G401 (cell line): Measurements from ENCODE around the gene BMF. TPM values are rescaled to one million over a fixed set of nuclear protein-coding genes. Genes with fewer than 3 reads are reported as not detected.

Experiments used
- DNase-seq: peaks from one replicate; pipeline ENCODE4 v3.0.0-alpha.2; 2015; ENCODE audit warnings: low spot score
- in situ Hi-C: cut with HindIII; loops from 2 replicates; pipeline ENCODE4 v1.10.0; 2016; ENCODE audit warnings: low sequenced_read_pairs, mixed read lengths
- total RNA-seq: library from RNA; depleted of rRNA; stranded (reverse); fragments of >200 nt; shearing (Covaris generic); gene quantifications from 2 replicates; pipeline ENCODE4 v1.2.3, GENCODE V29; 2014

The BMF gene
- total RNA-seq, 1 experiment from 2014 or later: 14.3 TPM

DNA sequence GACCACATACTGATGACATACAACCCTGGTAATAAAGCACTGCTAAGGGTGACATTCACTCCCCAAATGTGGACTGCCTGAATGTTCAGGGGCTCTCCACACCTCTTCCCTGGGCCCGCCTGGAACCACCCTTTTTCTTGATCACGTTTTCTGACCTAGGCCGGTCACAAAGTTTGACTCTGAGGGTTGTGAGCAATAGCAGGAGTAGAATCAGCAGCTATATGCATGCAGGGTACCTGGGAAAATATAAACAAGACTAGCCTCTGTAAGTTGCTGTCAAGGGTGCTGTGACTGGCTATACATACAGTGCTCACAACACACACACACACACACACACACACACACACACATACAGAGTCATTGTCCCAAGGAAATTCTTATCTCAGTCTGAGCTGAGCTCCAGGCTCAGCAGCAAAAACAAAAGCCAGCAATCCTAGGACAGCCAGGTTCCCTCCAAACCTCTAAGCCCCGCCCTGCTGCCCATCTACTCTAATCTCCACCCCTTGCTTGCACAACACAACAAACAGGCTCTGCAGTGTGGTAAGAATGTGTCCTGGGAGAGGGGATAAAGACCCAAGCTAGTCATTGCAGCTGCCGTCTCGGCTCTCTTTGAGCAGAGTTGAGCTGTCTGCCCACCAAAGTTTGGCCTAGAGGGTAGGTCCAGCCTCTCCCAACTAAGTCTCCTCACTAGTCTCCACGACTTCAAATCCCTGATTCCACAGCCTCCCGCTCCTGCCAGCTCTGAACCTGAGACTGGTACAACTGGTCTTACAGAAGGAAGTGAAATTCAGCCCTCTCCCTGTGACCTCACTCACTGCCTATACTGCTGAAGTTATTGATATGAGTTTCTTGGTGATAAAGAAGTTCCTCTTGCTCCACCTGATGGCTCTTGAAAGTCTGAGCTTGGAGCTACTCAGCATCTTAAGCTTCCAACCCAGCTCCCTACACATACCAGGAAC, 2.2 kb downstream of the BMF start:
- DNase-seq: peak; percentile 19
- in situ Hi-C loops: no loop called here

DNA sequence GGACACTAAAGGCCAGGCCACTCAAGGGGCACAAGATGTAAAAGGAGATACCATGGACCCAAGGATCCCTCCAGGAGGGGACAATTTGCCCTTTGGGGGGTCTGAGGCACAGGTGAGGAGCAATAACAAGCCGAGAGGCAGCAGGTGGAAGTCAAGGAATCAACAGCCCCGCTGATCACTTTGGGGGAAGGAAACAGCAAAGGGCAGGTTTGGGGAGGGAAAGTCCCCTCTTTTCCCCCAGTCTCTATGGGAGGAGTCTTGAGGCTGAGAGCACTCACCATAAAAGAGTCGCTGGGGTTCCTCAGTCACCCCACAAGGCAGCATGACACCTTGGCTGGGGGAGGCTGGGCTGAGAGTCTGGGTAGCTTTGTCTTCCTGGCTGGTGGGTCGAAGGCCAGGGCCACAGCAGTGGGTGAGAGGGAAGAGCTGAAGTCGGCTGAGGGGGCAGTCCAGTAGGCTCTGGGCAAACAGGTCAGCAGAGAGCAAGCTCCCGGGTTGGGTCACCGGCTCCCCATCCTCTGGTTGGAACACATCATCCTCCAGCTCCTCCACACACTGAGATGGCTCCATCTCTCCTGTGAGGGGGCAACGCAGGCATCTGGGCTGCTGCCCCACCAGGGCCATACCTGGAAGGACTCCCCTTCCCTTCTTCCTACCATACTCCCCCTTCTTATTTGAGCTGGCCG, 3.0 kb downstream of the BMF start:
- in situ Hi-C loops: no loop called here
- DNase-seq: no peak

DNA sequence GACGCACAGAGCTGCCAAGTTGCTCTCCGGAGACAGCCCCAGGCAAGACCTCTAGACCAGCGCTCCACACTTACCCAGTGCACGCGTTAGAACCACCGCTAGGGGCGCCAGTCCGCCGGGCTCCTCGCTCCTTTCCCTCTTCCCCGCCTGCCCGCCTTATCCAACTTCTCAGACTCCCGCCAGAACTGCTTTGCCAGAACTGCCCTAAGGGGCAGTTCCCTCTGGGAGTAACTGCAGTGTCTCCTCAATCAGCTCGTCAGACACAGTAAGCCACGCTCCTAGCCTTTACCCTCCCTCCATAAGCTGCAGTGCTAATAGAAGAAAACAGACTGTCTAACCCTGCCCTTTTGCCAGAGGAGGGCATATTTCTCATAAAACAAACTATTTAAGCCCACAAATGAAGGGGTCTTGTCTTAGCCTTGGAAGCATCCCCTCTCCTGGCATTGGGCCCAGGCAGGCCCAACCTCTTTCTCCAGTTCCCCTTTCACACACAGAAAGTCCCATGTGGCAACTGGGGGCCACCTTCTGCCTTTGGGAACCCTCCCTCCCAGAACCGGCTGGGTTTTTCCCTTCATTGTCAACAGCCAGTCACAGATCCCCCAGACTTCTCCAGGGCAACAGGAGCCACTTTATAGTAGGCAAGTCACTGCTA, 3.7 kb downstream of the BMF start:
- in situ Hi-C loops: no loop called here
- peak; percentile 90 for DNase-seq

DNA sequence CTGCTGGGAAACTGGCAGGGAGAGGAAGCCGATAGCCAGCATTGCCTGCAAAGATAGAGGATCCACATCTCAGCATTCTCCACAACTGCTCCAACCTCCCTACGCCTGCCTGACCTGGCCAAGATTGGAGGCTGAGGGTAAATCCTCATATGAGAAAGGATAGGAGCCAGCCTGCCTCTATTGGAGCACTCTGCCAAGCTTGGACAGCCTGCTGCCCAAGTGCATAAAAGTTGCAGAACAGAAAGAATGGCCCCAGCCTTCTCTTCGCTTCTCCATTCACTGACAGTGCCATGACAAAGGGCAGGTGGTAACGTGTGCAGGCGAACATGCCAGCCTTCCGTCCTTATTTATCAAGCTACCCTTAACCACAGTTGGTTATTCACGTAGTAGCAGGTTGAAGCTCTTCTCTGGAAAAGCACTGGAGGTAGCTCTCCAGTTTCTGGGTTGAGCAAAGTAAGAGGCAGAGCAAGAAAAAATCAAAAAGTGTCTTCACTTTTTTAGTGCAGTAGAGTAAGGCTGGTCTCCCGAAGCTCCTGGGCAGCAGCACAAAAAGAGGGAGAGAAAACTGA, 4.3 kb downstream of the BMF start:
- in situ Hi-C loops: no loop called here
- peak; percentile 32 for DNase-seq

DNA sequence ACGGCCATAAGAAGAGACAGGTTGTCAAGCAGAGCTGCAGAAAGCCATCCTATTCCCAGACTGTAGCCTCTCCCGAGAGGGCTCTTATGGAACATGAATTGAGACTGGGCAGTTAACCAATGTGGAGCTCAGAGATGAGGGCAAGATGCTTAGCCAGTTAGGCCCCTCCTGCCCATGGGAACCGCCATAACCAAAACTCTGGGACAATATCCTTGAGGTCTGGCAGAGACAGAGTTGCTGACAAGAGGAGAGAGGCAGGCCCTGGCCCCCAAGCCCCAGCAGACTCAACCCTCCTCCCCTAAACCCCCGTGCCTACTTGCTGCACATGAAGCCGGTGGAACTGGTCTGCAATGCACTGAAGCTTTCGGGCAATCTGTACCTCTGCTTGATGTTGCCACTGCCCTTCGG, 4.8 kb downstream of the BMF start:
- in situ Hi-C loops: no loop called here
- peak; percentile 62 for DNase-seq

DNA sequence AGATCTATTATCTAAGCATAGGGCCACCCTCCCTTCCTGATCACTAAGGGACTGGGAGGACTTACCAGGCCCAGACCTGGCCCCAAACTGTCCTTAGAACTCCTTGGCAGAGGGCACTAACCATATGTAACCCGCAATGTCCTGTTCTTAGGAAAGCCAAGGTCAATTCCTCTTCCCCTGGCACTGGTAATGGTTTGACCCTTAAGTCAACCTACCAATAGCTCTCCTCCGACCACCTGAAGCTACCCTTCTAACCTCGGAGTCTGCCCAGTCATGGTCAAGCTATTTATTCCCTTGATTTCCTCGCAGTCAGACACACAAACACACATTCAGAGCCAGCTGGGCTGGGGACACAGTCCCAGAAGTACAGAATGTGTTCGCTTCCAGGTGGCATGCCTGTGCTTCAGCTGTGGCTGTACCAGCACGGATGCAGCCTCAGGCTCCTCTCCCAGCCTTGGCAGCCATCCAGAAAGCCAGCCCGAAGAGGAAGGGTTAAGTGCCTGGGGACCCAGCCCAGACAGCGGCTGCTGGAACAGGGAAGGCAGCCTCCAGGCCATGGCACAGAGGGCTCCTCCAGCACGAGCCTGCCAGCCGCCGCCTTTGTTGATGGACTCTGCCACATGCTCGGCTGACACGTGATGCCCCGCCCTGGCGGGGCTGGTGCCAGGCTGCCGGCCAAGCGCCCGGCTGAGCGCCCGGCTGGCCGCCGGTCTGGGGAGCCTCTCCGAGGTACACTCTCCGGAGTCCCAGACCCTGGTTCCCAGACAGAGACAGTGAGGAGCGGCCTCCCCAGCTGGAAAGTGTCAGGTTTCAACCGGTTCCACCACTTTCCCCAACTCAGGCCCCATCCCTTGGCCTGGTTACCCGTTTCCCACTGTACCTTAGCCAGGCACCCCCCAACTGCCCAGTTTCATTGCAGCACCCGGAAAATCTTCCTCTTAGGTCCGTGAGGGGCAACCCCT, 5.5 kb downstream of the BMF start:
- in situ Hi-C loops: no loop called here
- DNase-seq: peak; percentile 90

DNA sequence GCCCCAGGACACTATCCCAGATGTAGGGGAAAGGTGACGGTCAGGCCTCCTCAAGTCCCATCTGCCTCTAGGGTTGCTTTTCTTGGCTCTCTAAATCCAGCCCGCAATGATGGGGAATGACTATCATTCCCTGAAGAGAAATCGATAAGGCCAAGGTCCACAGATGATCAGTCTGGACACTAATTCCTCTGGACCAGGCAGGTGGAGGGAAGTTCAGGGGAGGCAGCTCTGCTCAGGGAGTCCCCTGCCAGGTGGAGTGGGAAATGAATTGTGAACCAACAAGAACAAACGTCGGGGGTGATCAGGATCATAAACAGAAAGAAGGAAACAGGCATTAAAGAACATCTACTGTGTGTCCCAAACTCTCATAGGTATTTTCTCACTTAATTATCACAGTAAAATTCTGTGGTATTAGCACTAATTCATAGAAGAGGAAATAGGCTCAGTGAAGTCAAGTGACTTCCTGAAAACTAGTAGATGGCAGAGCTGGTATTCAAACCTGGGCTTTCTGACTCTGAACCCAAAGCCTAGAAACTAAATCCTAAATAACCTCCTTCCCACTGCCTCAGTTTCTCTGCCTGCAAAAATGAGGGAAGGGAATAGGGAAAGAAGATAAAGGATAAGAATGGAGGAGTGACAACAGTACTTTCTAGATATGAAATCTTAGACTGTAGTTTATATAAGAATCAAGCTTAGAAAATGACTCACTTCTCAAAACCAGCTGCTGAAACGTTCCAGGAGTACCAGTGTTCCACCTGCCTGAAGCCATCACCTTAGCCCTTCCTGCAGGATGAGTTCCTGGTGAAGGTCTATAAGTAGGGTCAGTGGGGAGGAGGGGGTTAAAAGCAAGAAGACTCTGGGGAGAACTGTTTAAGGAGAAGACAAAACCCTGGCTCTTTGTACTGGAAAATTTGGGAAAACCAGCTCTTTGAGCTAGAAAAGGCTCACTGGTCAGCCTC, 7.5 kb downstream of the BMF start:
- in situ Hi-C loops: no loop called here

DNA sequence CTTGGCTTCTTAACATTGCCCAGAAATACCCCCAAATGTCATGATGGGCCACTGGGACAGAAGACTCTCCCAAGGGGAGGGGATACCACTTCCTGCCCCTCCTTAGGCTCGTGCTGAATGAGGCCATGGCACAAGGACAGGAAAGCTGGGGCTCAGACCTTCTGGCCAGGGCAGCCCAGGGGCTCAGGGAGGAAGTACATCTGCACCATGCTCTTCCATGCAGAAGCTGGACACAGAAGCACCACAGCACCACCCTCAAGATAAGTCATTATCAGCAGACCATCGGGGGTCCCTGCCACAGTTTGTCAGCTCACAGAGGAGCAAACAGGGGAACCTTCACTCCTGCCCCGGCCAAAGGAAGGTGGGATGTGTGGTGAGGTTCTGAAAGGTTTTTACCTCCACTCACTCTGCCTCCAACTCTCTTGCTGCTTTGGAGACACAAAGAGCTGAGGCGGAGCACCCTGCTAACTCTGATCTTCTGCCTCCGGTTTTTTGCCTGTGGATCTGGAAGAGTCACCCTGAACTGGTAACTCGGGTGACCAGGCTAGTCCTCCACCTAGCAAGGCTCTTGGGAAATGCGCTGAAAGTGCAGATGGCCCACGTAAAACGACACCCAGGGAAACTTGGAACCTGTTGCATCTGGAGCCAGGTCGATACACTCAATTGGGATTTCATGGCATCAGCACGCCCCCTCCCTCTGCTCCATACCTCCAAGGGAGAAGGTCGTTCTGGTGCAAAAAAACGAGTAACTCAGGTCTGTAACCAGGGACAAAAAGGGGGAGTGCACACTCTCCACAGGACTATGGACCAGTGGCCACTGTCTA, 8.3 kb downstream of the BMF start:
- in situ Hi-C loops: no loop called here
- DNase-seq: no peak

More for the DNA sequence above, 7.5 kb downstream of the BMF start:
- DNase-seq: no peak

DNA sequence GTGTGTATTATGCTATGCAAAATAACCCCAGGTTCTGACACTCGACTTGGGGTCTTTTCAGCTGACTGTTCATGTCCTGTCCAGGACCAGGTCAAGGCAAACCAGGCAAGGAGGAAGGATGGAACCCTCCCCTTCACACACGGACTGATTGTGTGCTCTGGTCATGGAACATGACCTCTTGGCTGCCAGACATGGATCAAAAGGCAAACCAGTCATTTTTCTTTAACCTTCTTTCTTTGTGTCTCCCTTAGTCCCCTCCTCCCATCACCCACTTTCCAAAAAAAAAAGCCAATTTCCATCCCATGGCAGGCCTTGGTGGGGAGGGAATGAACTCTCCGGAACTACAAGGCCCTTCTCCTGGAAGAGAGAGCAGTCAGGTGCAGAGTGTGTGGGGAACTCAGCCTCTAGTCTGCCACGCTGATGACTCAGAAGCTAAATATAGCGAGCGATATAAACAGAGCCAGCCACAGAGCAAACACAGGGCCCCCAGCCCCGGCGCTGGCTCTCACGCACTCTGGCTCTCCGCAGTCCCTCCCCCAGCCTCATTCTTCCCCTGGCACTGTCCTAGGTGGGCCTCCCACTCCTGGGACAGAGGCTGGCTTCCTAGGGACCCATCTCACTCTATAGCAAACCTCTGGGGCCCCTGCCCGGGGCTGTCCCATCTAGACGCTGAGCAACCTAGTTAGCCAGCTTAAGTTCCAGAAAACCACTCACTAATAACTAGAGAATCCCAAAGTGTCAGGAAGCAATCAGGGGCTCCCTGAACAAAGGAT, 10.0 kb downstream of the BMF start:
- DNase-seq: peak; percentile 76
- in situ Hi-C loops: no loop called here

DNA sequence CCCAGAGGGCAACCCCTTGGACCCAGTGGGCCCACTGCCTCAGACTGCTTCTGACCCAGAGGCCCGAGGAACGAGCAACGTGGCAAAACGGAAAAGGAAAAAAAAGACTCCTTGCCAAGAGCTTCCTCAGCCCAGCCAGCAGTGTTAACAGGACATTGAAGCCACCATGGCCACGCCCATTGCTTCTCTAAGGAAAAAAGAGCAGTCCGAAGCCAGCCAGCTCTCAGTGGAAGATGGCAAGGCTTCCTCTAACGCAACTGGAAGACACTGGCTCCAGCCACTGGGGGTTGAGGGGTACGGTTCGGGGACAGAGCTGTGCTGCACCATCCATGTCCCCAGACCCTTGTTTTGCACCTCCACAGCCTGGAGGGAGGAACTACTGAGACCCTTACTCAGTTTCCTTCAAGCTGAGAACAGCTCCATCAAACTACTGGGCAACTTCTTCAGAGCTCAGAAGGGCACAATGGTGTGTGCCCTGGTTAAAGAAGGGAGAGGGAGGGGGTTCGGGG, 10.7 kb downstream of the BMF start:
- in situ Hi-C loops: no loop called here
- no peak for DNase-seq

DNA sequence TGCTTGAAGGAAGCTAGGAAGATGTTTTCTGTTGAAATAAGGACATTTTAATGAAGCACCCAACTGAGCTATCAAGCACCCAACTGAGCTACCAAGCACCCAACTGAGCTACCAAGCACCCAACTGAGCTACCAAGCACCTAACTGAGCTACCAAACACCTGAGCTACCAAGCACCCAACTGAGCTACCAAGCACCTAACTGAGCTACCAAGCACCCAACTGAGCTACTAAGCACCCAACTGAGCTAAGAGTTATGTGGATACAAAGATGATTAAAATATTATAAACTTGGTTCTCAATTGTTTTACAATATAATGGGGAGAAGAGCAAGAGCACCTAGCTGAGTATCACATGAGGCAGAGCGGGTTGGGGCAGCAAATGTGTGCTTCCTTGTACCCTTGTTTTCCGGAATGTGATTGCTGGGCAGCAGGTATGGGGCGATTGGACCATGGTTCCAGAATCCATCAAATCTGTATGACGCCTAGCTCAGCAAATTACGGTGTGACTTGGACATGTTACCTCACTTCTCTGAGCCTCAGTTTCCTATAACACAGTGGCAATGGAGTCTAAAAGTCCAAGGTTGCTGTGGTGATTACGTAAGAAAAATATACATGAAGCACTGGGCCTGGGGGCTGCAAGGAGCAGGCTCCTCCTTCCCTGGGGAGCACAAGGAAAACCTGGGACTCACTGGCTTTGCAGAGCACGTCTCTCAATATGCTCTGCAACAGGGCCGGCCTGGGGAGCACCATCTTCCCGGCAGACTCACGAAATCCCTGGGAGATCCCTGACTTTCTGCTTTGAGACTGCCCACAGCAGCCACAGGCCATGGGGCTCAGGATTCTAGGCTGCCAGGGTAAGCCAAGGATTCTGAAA, 11.3 kb downstream of the BMF start:
- DNase-seq: no peak
- in situ Hi-C loops: no loop called here

DNA sequence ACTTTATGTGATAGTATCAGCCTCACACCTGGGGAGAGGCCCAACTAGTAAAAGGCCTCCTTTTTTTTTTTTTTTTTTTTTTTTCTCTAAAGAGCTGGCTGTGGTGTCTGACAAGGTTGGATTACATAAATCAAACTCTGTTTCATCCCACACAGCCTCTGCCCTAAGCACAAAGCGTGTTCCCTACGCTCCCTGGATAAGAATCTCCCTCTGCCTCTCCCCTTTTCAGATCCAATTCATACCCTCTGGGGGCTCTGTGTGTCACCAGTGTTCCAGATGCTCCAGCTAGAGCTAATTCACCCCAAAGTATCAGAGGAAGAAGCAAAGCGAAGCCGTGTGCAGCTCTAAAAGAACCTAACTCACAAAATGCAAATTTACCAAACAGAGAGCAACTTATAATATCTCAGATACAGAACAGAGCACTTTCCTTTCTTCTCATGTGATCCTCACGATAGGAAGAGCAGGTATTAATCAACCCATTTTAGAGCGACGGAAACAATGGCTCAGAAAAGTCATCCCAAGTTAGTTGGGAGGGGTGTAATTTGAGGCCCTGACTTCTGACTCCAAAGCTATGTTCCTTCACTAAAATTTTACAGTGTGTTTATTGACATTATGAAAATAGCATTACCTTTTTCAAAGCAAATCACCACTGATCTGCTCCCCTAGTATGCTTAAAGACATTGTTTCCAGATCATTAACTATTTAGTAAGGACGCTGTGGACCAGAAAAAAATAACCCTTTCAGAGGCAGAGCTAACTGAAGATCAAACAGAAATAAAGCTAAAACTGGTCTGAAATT, 12.4 kb downstream of the BMF start:
- in situ Hi-C loops: no loop called here
- no peak for DNase-seq

DNA sequence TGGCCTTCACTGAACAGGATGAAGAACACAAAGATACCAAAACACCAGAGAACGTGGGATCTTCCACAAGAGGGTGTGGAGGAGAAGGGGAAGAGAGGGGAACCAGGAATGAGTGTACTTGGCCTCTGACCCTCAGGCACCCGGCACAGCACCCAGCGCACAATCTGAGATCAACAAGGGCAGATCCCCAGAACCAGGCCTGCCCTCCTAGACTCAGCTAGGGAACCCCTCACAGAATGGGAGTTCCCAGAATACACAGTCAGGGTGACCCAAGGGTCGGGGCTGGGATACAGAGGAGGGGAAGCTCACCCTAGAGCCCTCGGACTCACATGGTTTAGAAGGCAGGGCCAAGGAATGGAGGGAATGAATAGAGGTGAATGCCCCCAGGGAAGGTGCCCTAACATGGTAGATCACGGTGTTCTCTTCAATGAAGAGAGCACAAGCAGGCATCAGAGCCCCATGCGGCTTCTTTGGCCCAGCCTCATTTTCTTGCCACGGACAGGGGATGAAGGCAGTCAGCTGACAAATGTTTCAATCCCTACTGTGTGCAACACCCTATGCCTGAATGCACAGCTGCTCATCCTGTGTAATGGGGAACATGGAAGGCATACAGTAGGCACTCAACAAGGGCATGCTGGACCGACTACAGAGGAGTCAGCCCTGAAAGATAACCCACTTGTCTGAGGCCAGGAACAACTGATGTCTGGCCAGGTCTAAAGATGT, 13.1 kb downstream of the BMF start:
- in situ Hi-C loops: no loop called here

DNA sequence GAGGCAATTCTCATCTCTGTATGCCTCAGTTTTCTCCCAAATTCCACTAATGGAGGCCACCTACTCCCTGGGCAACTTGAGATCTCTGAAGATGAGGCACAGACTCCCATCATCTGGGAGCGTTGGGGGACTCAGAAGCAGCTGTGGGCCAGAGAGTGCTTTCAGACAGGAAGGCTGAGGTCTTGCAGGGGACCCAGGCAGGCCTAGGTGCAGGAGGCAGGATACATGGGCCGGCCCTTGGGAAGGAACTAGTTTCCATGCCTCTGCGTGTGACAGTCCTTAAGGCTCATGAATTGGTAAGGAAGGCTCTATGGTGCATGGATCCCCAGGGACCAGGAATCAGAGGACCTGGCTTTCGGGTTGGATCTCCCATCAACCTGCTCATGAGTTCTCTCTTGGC, 14.5 kb downstream of the BMF start:
- in situ Hi-C loops: no loop called here
- DNase-seq: no peak

More for the DNA sequence above, 13.1 kb downstream of the BMF start:
- no peak for DNase-seq
